Left renal cortex interstitium (tissue), 4 donors: ENCODE measurements around the gene CAPN15. TPM values are rescaled to one million over a fixed set of nuclear protein-coding genes. Genes with fewer than 3 reads are reported as not detected.
"Not testable (repeated sequence)": the region's sequence is repeated elsewhere in the genome, so short reads cannot be mapped to it uniquely, and the experiment has no call there.

Source experiments
- DNase-seq, 4 donors: peaks; one replicate each; pipeline ENCODE4 v3.0.0-alpha.2; 2013; ENCODE audit warnings: low read depth in 4 of 4, low spot score in 2 of 4, missing footprints in 1 of 4
- polyA plus RNA-seq, 4 donors: library from polyadenylated mRNA; unstranded; fragments of 120-200 nt; gene quantifications; one replicate each; pipeline ENCODE4 v1.2.1, GENCODE V29; 2013; ENCODE audit not compliant: insufficient read length in 4 of 4

CAPN15 gene
- polyA plus RNA-seq, 4 donors, result 20.0 to 40.2 (median 32.6) TPM

DNA sequence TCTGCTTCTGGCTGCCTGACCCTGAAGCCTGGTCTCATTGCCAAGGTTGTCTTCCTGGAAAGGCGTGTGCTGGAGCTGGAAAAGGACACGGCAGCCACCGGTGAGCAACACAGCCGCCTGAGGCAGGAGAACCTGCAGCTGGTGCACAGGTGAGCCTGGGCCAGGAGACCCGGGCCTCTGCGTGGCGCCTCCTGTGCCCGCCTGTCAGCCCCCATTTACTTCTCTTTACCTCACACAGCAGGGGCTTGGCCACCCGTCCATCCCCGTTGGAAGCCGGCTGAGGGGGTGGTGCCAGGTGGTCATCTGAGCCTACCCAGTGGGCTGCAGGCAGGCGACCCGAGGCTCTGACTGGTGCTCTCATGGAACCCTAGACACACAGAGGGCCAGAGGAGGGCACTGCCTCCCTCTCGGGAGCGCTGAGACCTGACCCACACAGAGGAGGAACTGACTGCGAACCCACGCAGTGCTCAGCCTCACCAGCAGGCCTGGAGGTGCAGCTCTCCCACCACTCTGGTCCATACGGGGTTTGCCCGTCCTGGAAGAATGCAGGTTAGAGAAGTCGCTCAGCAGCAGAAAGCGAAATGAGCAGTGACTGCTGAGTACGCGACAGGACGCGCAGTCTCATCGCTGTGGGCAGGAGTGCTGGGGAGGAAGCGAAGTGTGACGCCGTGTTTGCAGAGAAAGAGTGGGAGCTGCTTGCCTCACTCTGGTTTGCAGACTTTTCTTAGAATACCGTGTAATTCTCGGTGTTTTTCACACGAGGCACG lies 21.9 kb upstream of the CAPN15 start:
- no peak for DNase-seq

DNA sequence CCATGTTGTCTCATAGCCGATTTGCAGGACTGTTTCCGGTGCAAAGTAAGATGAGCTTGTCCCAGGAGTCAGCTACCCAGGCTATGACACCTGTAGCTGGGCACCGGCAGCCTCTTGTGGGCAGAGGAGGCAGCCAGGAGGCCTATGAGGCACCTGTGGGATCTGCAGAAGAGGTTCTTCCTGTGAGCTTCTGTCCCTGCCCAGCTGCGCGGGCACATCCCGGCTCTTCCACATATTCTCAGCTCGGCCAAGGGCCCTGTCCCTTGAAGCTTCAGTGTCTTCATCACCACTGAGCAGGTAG lies 21.3 kb upstream of the CAPN15 start:
- DNase-seq, result no peak

DNA sequence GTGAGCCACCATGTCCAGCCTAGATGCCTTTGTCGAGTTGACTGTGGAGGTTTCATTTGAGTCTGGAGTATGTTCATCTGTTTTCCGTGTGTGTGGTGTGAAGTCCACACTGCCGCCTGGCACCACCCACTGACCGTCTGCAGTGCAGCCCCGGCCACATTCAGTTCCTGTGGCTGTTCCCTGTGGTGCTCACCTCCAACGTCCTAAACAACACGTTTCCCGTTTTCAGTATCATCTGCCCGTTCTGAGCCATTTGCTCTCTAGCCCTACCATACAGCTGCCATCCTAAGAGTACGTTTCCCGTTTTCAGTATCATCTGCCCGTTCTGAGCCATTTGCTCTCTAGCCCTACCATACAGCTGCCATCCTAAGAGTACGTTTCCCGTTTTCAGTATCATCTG lies 20.0 kb upstream of the CAPN15 start:
- DNase-seq, result not testable (repeated sequence)

DNA sequence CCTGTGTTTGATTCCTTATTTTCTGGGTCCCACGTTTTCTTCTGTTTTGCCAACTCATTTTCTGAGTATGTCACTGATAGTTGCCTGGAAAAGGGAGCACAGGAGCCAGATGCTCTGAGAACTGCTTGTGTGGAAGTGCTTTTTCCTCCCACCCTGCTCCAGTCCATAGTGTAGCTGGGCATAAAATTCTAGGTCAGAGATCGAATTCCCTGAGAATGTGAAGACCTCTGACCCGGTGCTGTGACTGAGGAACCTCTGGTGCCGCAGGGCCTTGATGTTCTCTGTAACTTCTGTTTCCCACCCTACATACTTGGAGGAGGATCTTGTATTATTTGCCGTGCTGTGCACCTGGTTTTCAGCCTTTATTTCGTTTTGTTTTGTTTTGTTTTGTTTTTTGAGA lies 19.5 kb upstream of the CAPN15 start:
- DNase-seq, result no peak

DNA sequence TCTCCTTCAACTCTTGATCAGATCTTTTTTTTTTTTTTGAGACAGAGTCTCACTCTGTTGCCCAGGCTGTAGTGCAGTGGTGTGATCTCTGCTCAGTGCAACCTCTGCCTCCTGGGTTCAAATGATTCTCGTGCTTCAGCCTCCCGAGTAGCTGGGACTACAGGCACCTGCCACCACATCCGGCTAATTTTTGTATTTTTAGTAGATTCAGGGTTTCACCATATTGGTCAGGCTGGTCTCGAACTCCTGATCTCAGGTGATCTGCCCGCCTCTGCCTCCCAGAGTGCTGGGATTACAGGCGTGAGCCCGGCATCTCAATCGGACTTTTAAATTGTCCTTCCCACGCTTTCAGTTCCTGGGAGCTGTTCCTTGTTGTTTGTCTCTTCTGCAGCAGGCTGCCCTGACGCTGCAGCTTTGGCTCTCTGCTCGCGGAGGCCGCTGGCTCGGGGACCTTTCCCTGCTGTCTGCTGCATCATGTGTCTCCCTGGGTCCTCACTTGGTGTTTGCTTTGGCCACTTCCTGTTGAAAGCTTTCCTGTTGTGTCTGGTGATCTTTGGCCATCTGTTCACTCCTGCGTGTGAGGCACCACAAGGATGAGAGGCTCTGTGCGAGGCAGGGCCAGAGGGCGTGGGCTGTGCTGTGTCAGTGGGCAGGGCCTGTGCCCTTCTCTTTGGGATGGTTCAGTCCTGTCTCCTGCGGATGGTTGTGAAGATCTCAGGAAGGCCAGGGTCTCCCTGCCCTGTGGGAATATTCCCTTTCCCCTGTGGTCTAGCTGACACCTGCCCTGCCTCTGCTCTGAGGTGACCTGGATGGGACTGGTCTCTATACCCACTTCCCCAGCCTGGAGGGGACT lies 18.4 kb upstream of the CAPN15 start:
- DNase-seq, result no peak

DNA sequence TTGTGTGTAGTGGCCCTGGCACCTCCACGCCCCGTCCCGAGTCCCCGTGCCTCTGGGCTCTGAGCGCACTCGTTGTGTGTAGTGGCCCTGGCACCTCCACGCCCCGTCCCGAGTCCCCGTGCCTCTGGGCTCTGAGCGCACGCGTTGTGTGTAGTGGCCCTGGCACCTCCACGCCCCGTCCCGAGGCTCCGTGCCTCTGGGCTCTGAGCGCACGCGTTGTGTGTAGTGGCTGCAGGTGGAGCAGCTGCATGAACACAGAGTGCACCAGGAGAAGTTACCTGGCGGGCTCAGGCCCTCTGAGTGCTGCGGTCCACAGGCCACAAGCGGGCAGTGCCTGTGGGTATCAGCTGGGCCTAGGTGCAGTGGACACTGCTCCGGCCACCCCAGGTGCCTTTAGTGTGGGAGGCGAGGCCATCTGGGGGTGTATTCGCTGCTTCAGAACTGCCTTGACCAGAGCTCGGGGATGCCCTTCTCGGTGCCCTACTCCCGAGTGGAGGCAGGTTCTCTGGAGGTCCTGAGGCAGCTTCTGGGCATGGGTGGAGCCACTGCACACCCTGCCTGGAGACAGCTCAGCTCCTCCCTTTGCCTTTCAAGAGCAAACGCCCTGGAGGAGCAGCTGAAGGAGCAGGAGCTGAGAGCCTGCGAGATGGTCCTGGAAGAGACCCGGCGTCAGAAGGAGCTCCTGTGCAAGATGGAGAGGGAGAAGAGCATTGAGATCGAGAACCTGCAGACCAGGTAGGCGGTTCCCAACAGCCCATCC lies 17.3 kb upstream of the CAPN15 start:
- DNase-seq, result no peak

DNA sequence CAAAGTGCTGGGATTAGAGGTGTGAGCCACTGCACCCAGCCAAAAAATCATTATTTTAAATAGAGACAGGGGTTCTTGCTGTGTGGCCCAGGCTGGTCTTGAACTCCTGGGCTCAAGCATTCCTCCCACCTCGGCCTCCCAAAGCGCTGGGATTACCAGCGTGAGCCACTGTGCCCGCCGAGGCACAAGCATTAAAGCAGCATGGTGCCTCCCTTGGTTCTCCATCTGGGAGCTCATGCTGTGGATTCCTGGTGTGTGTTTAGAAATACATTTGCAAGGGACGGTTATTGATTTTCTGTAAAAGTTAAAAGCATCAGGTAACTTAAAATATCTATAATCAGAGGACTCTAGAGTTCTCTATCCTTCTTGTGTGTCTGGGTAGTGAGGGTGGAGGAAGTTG lies 14.7 kb upstream of the CAPN15 start:
- no peak for DNase-seq

DNA sequence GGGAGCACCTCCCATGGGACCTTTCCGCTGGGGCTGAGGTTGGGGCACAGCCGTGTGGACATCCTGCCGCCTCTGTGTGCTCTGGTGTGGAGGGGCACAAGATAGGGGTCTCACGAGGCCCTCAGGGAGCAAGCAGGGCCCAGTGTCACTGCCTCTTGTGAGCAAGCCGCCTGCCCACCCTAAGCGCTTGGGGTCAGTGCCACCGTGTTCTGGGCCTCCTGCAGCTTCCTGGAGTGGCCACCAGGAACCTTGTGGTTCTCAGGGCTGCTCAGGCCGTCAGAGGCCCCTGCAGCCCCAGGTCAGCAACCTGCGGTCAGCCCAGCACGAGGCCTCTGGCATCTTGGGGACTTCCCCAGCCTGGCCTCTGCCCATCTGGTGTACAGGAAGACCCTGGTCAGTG lies 13.6 kb upstream of the CAPN15 start:
- DNase-seq, result no peak

DNA sequence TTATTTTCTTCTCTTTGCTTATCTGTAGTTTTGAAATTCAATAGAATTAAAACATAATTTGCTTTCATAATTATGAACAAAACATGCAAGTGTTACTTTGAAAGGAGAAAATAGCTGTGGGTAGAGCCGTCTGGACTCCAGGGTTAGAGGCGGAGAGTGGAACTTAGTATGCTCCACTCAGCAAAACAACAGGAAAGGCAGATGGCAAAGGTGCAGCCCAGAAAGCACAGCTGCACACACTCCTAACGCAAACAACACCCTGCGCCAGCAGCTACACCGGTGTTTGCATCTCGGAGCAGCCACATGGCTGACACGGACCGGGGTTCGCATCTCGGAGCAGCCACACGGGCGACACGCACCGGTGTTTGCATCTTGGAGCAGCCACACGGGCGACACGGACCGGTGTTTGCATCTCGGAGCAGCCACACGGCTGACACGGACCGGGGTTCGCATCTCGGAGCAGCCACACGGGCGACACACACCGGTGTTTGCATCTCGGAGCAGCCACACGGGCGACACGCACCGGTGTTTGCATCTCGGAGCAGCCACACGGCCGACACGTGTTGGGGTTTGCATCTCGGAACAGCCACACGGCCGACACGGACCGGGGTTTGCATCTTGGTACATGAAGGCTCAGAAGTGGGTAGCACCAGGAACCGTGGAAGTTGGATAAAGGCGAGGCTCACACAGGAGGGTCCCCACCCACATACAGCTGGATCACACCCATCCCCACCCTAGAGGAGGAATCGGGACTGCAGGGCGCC lies 12.2 kb upstream of the CAPN15 start:
- DNase-seq, result no peak

DNA sequence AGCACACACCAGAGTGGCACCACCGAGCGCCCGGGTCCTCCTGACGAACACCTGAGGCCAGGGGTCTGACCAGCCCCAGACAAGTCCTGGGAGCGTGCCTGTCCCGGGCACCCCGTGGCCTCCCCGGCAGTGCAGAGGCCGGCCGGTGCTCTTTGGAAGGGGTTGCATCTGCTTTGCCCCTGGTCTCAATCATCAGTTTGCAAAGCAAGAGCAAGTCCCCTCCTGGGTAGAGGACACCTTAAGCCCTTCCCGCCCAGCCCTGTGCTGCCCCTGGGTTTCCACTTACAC lies 11.6 kb upstream of the CAPN15 start:
- DNase-seq, result no peak

DNA sequence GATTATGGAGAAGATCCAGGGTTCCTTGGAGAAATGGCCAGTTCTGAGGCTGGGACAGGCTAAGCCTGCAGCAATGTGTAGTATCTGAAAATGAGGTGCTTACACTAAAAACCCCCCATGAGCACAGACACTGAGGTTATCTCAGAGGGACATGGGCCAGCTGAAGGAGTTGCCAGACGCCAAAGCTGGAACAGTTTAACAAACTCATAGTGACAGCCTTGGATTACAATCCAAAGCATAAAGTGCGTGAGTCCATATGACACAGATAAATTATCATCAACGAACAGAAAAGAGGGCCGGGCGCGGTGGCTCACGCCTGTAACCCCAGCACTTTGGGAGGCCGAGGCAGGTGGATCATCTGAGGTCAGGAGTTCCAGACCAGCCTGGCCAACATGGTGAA lies 11.2 kb upstream of the CAPN15 start:
- no peak for DNase-seq

DNA sequence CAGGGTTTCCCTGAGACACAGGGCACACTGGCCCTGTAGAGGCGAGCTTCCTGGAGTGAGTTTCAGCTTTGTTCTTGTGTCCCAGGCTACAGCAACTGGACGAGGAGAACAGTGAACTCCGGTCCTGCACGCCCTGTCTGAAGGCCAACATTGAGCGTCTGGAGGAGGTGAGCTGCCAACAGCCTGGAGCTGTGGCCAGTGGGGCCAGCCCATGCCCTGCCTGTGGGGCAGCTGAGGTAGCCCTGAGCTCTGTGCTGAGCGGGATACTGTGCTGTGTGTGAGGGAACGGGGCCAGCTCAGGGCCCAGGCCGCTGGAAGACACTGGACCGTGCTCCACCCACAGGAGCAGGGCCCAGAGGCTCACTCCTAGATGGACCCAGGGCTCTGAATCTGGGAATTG lies 8.7 kb upstream of the CAPN15 start:
- no peak for DNase-seq

DNA sequence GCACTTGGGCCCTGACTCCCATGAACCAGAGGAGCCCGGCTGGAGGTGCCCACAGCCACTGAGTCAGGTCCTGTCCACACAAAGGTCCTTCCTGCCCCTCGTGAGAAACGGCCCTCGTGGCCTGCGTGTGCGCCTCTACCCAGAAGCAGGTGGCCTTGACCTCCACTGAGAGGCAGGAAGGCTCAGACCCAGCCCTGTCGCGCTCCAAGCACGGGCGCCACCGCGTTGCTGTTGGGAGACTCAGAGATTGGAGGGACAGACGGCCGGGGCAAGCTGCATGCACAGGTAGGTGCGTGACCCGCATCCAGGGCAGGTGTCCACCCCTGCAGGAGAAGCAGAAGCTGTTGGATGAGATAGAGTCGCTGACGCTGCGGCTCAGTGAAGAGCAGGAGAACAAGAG lies 8.1 kb upstream of the CAPN15 start:
- DNase-seq, result no peak

DNA sequence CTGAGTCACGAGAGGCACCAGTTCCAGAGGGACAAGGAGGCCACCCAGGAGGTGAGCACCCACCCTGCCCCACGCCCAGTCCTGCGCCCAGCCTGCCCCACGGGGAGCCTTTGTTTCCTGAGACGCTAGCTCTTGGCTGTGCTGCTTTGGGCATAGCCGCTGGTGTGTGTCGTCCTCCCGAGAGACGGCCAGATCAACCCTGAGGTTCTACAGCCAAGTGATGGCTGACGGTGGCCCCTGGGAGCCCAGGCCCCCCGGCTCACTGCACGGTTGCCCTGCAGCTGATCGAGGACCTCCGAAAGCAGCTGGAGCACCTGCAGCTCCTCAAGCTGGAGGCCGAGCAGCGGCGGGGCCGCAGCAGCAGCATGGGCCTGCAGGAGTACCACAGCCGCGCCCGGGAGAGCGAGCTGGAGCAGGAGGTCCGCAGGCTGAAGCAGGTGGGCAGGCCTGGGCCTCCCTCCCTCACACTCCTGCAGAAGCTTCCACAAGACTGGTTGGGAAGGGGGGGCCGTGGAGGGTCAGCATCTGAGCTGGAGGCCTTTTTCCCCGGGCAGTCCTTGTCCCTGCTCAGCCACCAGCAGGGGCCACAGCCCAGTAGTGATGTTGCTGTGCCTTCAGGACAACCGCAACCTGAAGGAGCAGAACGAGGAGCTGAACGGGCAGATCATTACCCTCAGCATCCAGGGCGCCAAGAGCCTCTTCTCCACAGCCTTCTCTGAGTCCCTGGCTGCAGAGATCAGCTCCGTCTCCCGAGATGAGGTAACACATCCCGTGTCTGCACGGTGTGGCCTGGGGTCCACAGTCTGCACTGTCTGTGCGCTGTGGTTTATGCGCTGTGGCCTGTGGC lies 7.4 kb upstream of the CAPN15 start:
- DNase-seq, result no peak

DNA sequence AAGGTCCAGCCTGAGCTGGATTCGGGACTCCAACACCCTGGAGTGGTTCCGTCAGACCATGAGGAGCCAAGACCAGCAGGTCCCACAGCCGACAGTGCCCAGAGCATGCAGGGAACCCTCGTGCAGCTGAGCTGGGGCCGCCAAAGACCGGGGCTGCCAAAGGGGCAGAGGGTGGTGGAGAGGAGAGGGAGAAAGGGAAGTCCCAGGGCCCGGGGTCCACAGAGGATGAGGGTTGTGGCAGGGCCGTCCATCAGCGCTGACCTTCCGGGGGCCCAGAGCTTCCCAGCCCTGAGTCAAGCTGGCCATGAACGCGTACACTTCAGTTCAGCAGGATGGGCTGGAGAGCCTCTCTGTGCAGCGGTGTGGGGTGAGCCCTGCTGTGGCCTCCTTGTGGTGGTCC lies 6.7 kb upstream of the CAPN15 start:
- no peak for DNase-seq

DNA sequence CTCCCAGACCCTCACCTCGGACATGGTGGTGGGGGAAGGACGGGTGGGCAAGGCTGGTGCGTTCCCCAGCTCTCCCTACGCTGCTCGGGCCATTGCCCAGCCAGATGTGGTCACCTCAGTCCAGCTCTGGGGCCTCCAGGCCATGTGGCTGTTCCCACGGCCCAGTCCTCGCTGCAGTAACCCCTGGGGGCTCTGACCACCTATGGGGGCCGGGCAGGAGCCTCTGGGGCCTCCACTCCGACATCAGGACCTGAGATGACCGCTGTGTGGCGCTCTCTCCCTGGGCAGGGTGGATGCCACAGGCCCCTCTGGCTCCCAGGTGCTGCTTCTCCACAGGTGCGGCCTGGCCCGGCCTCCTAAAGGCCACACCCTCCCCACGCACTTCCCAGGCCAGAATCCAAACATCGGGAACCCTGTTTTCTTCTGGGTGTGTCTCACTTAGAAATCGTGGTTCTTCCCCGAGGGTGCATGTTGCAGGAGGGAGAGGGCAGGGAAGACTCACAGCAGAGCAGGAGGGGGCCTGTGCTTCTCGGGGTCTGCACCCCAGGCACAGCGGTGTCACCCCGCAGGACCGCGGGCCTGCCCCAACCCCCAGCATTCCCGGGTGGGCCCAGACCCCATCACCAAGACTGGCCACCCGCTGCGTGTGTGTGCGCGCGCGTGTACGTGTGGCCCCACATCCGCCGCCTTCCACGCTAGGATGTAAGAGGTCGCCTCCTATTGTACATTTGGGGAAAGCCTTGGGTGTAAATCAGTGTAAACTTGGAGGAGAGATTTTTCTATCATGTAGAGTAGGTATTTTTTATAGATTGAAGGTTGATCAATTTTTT lies 5.9 kb upstream of the CAPN15 start:
- no peak for DNase-seq

DNA sequence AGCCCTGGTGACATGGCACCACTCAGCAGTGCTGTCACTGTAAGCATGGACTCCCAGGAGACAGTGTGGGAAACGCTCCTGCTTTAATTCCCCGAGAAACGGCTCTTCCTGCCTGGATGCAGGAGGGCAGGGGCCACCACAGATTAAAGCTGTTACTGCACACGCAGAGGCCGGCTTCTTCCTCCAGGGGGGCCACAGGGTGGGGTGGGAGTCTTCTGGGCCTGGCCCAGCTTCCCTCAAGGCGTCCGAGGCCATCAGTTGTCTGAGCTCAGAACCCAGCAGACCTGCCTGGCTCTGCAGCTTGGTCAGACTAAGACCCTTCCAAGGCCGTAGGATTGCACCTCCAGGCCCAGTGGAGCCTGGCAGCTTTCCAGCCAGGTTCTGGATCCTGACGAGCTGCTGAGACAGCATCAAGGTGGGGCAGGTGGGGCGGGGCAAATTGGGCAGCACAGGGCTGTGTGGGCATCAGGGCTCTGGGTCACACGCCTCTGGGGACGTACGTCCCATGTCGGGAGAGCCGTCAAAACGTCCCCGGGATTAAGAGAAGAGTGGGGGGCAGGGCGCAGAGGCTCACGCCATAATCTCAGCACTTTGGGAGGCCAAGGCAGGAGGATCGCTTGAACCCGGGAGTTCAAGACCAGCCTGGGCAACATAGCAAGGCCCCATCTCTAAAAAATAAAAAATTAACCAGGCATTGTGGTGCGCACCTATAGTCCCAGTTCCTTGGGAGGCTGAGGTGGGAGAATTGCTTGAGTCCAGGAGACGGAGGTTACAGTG lies 5.0 kb upstream of the CAPN15 start:
- no peak for DNase-seq

DNA sequence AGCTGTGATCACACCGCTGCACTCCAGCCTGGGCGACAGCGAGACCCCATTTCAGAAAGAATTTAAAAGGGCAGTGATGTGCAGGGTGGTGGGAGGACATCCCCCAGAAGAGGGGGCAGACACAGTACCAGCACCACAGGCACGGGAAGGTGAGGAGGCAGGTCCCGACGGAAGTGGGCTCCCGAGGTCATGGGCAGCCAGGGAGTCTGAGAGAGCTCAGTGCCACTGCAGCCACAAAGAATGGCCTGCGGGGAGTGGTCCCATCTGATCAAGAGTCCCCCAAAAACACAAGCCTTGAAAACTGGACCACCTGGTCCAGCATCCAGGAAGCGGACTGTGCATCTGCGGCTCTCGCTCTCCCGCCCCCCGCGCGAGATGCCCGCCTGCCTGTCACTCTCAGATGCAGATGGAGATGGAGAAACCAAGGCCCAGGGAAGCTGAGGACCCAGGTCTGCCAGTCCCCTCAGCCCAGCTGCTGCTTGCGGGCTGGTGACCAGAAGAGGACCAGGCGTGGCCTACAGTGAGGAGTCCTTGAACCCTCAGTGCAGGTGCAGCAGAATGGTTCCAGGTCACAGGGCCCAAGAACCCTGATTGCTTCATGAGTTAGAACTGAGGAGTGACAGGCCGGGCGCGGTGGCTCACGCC lies 4.3 kb upstream of the CAPN15 start:
- no peak for DNase-seq
